T-helper 2 cell treated with Interferon-gamma antibody and Interleukin-4, amounts not matched to agents 5 μg/mL and 100 μg/mL, for 36 hours (primary cell): Measurements from ENCODE around the gene PITX3.
"Not testable (repeated sequence)": the region's sequence is repeated elsewhere in the genome, so short reads cannot be mapped to it uniquely, and the experiment has no call there.

Experiments used
- DNase-seq: peaks from one replicate; pipeline ENCODE4 v3.0.0; 2021; ENCODE audit warnings: low spot score
- H3K27ac Mint-ChIP-seq: one replicate; pipeline ENCODE4 v1.8.0; 2021; ENCODE audit warnings: mild to moderate bottlenecking, mixed read lengths
- H3K27me3 Mint-ChIP-seq: one replicate; pipeline ENCODE4 v1.8.0; 2021; ENCODE audit warnings: low read depth, mixed read lengths
- H3K36me3 Mint-ChIP-seq: one replicate; pipeline ENCODE4 v1.8.0; 2021; ENCODE audit warnings: low read depth, mixed read lengths
- H3K4me1 Mint-ChIP-seq: one replicate; pipeline ENCODE4 v1.8.0; 2021; ENCODE audit warnings: low read depth, mixed read lengths
- H3K4me3 Mint-ChIP-seq: one replicate; pipeline ENCODE4 v1.8.0; 2022; ENCODE audit warnings: mild to moderate bottlenecking, moderate library complexity, mixed read lengths
- H3K9me3 Mint-ChIP-seq: one replicate; pipeline ENCODE4 v1.8.0; 2021; ENCODE audit warnings: mixed read lengths

The PITX3 gene

GRCh38 chr10:102274062-102274461, 32.8 kb upstream of the PITX3 start:
- H3K4me1 Mint-ChIP-seq: peaks cover 9% of the 10 kb centered on the region

GRCh38 chr10:102269017-102269416, 27.7 kb upstream of the PITX3 start:
- Mint-ChIP-seq H3K9me3 (no peaks in the 10 kb centered on the region), H3K36me3 (peaks cover 11% of the 10 kb centered on the region), H3K27me3 (no peaks in the 10 kb centered on the region), H3K27ac (peak overlapping the region; percentile 63), H3K4me3 (no peak overlapping the region), H3K4me1 (peaks cover 23% of the 10 kb centered on the region)
- no peak for DNase-seq

More at GRCh38 chr10:102274062-102274461, 32.8 kb upstream of the PITX3 start:
- H3K9me3 Mint-ChIP-seq: no peaks in the 10 kb centered on the region
- H3K36me3 Mint-ChIP-seq: peaks cover 10% of the 10 kb centered on the region
- H3K27ac Mint-ChIP-seq: no peak overlapping the region
- no peak overlapping the region for H3K4me3 Mint-ChIP-seq
- DNase-seq: no peak
- H3K27me3 Mint-ChIP-seq: no peaks in the 10 kb centered on the region

- Mint-ChIP-seq H3K36me3 (peaks cover 11% of the 10 kb centered on the region), H3K9me3 (no peaks in the 10 kb centered on the region), H3K4me1 (peaks cover 22% of the 10 kb centered on the region), H3K27me3 (no peaks in the 10 kb centered on the region), H3K27ac (no peak overlapping the region), H3K4me3 (no peak overlapping the region)
- no peak for DNase-seq
Observed at GRCh38 chr10:102268375-102268888, 27.1 kb upstream of the PITX3 start.

GRCh38 chr10:102267748-102268147, 26.4 kb upstream of the PITX3 start:
- Mint-ChIP-seq H3K4me3 (no peak overlapping the region), H3K9me3 (no peaks in the 10 kb centered on the region), H3K27me3 (no peaks in the 10 kb centered on the region), H3K27ac (no peak overlapping the region), H3K36me3 (peaks cover 16% of the 10 kb centered on the region), H3K4me1 (peaks cover 21% of the 10 kb centered on the region)
- DNase-seq: no peak

GRCh38 chr10:102266670-102267069, 25.4 kb upstream of the PITX3 start:
- no peak overlapping the region for H3K4me3 Mint-ChIP-seq
- H3K4me1 Mint-ChIP-seq: peaks cover 19% of the 10 kb centered on the region
- no peaks in the 10 kb centered on the region for H3K27me3 Mint-ChIP-seq
- H3K9me3 Mint-ChIP-seq: no peaks in the 10 kb centered on the region
- DNase-seq: no peak
- no peak overlapping the region for H3K27ac Mint-ChIP-seq
- peaks cover 23% of the 10 kb centered on the region for H3K36me3 Mint-ChIP-seq

GRCh38 chr10:102264371-102264770, 23.1 kb upstream of the PITX3 start:
- Mint-ChIP-seq H3K27ac (no peak overlapping the region), H3K4me1 (peaks cover 19% of the 10 kb centered on the region), H3K27me3 (no peaks in the 10 kb centered on the region), H3K9me3 (no peaks in the 10 kb centered on the region), H3K4me3 (no peak overlapping the region), H3K36me3 (peaks cover 35% of the 10 kb centered on the region)
- DNase-seq: no peak

GRCh38 chr10:102262744-102263370, 21.5 kb upstream of the PITX3 start:
- Mint-ChIP-seq H3K4me3 (no peak overlapping the region), H3K36me3 (peaks cover 35% of the 10 kb centered on the region), H3K27me3 (no peaks in the 10 kb centered on the region), H3K4me1 (peaks cover 9% of the 10 kb centered on the region), H3K27ac (no peak overlapping the region), H3K9me3 (no peaks in the 10 kb centered on the region)
- DNase-seq: no peak

- DNase-seq: no peak
- no peak overlapping the region for H3K4me3 Mint-ChIP-seq
- peaks cover 35% of the 10 kb centered on the region for H3K36me3 Mint-ChIP-seq
- no peak overlapping the region for H3K27ac Mint-ChIP-seq
- H3K9me3 Mint-ChIP-seq: no peaks in the 10 kb centered on the region
- peaks cover 8% of the 10 kb centered on the region for H3K4me1 Mint-ChIP-seq
- H3K27me3 Mint-ChIP-seq: no peaks in the 10 kb centered on the region
Observed at GRCh38 chr10:102261842-102262241, 20.5 kb upstream of the PITX3 start.

GRCh38 chr10:102261196-102261595, 19.9 kb upstream of the PITX3 start:
- H3K36me3 Mint-ChIP-seq: peaks cover 37% of the 10 kb centered on the region
- peaks cover 8% of the 10 kb centered on the region for H3K4me1 Mint-ChIP-seq
- no peaks in the 10 kb centered on the region for H3K27me3 Mint-ChIP-seq
- no peak for DNase-seq
- no peaks in the 10 kb centered on the region for H3K9me3 Mint-ChIP-seq
- no peak overlapping the region for H3K27ac Mint-ChIP-seq
- H3K4me3 Mint-ChIP-seq: no peak overlapping the region

GRCh38 chr10:102255404-102255803, 14.1 kb upstream of the PITX3 start:
- Mint-ChIP-seq H3K4me1 (no peaks in the 10 kb centered on the region), H3K4me3 (no peak overlapping the region), H3K36me3 (peaks cover 23% of the 10 kb centered on the region), H3K27me3 (no peaks in the 10 kb centered on the region), H3K9me3 (no peaks in the 10 kb centered on the region), H3K27ac (no peak overlapping the region)
- no peak for DNase-seq

GRCh38 chr10:102254426-102254825, 13.1 kb upstream of the PITX3 start:
- Mint-ChIP-seq H3K36me3 (peaks cover 23% of the 10 kb centered on the region), H3K4me1 (no peaks in the 10 kb centered on the region), H3K27me3 (no peaks in the 10 kb centered on the region), H3K27ac (no peak overlapping the region), H3K9me3 (no peaks in the 10 kb centered on the region), H3K4me3 (no peak overlapping the region)
- no peak for DNase-seq

- H3K27me3 Mint-ChIP-seq, DNase-seq, H3K4me3 Mint-ChIP-seq, H3K4me1 Mint-ChIP-seq, H3K9me3 Mint-ChIP-seq, H3K27ac Mint-ChIP-seq: not testable (repeated sequence)
- H3K36me3 Mint-ChIP-seq: peaks cover 26% of the 10 kb centered on the region
Observed at GRCh38 chr10:102252508-102252907, 11.2 kb upstream of the PITX3 start.

- Mint-ChIP-seq H3K4me1 (peaks cover 26% of the 10 kb centered on the region), H3K27ac (no peak overlapping the region), H3K4me3 (peak overlapping the region; percentile 99), H3K27me3 (no peaks in the 10 kb centered on the region), H3K9me3 (no peaks in the 10 kb centered on the region), H3K36me3 (peaks cover 18% of the 10 kb centered on the region)
- DNase-seq: no peak
Observed at GRCh38 chr10:102247734-102248133, 6.4 kb upstream of the PITX3 start.

GRCh38 chr10:102246261-102246660, 4.9 kb upstream of the PITX3 start:
- DNase-seq: no peak
- Mint-ChIP-seq H3K4me3 (peak overlapping the region; percentile 99), H3K27me3 (peaks cover 7% of the 10 kb centered on the region), H3K36me3 (peaks cover 18% of the 10 kb centered on the region), H3K9me3 (no peaks in the 10 kb centered on the region), H3K27ac (peak overlapping the region; percentile 93), H3K4me1 (peaks cover 31% of the 10 kb centered on the region)

- peaks cover 33% of the 10 kb centered on the region for H3K4me1 Mint-ChIP-seq
- DNase-seq: no peak
Observed at GRCh38 chr10:102245932-102246251, 4.6 kb upstream of the PITX3 start.

More at GRCh38 chr10:102245932-102246251, 4.6 kb upstream of the PITX3 start:
- Mint-ChIP-seq H3K27me3 (peaks cover 9% of the 10 kb centered on the region), H3K9me3 (no peaks in the 10 kb centered on the region), H3K36me3 (peaks cover 17% of the 10 kb centered on the region), H3K4me3 (peak overlapping the region; percentile 99), H3K27ac (peak overlapping the region; percentile 93)
